ENCODE measurements around the gene KCND2.

GRCh38 chr7:120700796-120701195 is 427.8 kb downstream of the KCND2 start:
- TF ChIP-seq, protein P1, sequence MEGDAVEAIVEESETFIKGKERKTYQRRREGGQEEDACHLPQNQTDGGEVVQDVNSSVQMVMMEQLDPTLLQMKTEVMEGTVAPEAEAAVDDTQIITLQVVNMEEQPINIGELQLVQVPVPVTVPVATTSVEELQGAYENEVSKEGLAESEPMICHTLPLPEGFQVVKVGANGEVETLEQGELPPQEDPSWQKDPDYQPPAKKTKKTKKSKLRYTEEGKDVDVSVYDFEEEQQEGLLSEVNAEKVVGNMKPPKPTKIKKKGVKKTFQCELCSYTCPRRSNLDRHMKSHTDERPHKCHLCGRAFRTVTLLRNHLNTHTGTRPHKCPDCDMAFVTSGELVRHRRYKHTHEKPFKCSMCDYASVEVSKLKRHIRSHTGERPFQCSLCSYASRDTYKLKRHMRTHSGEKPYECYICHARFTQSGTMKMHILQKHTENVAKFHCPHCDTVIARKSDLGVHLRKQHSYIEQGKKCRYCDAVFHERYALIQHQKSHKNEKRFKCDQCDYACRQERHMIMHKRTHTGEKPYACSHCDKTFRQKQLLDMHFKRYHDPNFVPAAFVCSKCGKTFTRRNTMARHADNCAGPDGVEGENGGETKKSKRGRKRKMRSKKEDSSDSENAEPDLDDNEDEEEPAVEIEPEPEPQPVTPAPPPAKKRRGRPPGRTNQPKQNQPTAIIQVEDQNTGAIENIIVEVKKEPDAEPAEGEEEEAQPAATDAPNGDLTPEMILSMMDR (IDR thresholded peaks at IDR 0.05): no peak
- TF ChIP-seq POLR2A (IDR thresholded peaks at IDR 0.05) (no peak), POLR2AphosphoS5 (IDR thresholded peaks at IDR 0.05) (no peak), EP300 (IDR thresholded peaks at IDR 0.05) (no peak)
